ENCODE measurements around the gene GOSR2. TPM values are rescaled to one million over a fixed set of nuclear protein-coding genes. Genes with fewer than 3 reads are reported as not detected.

GOSR2 gene
- total RNA-seq, 1 experiment from 2014 or later: 53.5 TPM

- TF ChIP-seq CTCF (conservative IDR thresholded peaks at IDR 0.05): no peak
- Histone ChIP-seq H2BK12ac (ENCODE audit: insufficient read length, low read depth, low read length) (no peak overlapping the region), H2BK120ac (ENCODE audit: low read depth, low read length, poor library complexity, severe bottlenecking) (no peak overlapping the region), H3K79me1 (ENCODE audit: insufficient read depth, low read depth, low read length, poor library complexity, severe bottlenecking) (no peaks in the 10 kb centered on the region), H4K8ac (replicated peaks; ENCODE audit: insufficient read length, low read depth, low read length) (no peak overlapping the region), H2BK20ac (ENCODE audit: low read depth, low read length, poor library complexity, severe bottlenecking) (no peak overlapping the region), H3K4me1 (ENCODE audit: insufficient read depth, low read length) (no peaks in the 10 kb centered on the region), H4K5ac (ENCODE audit: insufficient read length, low read depth, low read length) (no peak overlapping the region), H3K27me3 (ENCODE audit: insufficient read depth, low read length) (no peaks in the 10 kb centered on the region), H3T11ph (ENCODE audit: low read length) (no peak overlapping the region), H4K91ac (ENCODE audit: insufficient read length, low read depth, low read length) (no peak overlapping the region), H2AK5ac (ENCODE audit: insufficient read length, low read length) (no peak overlapping the region), H3K56ac (ENCODE audit: insufficient read length, low read depth, low read length) (no peak overlapping the region), H3K14ac (ENCODE audit: insufficient read depth, low read length) (no peak overlapping the region), H3K79me2 (ENCODE audit: insufficient read depth, low read length) (no peaks in the 10 kb centered on the region), H4K20me1 (ENCODE audit: control insufficient read depth, insufficient read depth, insufficient read length) (no peaks in the 10 kb centered on the region), H2AFZ (ENCODE audit: low read length) (no peak overlapping the region), H3K9me3 (ENCODE audit: control insufficient read depth, low read depth, low read length) (no peaks in the 10 kb centered on the region), H3K4me2 (ENCODE audit: insufficient read depth, insufficient read length, low read length) (no peak overlapping the region), H3K4ac (ENCODE audit: low read depth, low read length) (no peak overlapping the region), H3K9ac (ENCODE audit: extremely low read depth, insufficient read length, low read length) (no peak overlapping the region), H2BK15ac (ENCODE audit: low read depth, low read length) (no peak overlapping the region), H3K23ac (ENCODE audit: insufficient read length, low read depth, low read length) (no peak overlapping the region), H3K23me2 (ENCODE audit: insufficient read length, low read depth, low read length, poor library complexity, severe bottlenecking) (no peaks in the 10 kb centered on the region), H3K18ac (ENCODE audit: insufficient read length, low read depth, low read length) (no peak overlapping the region), H3K27ac (ENCODE audit: insufficient read length, low read depth, low read length) (no peak overlapping the region), H2BK5ac (ENCODE audit: insufficient read length, low read length) (no peak overlapping the region)
- H3K27ac Mint-ChIP-seq: no peak overlapping the region
- H3K4me1 Mint-ChIP-seq: 0 out of 4 replicates have a peak, but pooled peaks cover 0 to 2% of the 10 kb centered on the region in 2 experiments
- H3K9me3 Mint-ChIP-seq: no peaks in the 10 kb centered on the region
- H3K27me3 Mint-ChIP-seq (ENCODE audit: low read depth): peaks cover 2% of the 10 kb centered on the region
- H3K36me3 Mint-ChIP-seq (ENCODE audit: insufficient read depth in 1 of 3, low read depth in 3 of 3): no peaks in the 10 kb centered on the region
- H3K4me3 Mint-ChIP-seq: no peak overlapping the region
- DNase-seq: no peak
- WGBS (ENCODE audit: extremely low coverage, insufficient read length, low lambda C conversion rate): no CpG with 5 or more reads among the region's 4 CpGs
Observed at GRCh38 chr17:46876926-46877325, 46.0 kb upstream of the GOSR2 start.

All from H9 (cell line).